KG1 (cell line): Measurements from ENCODE around the gene KIF4B.

Source experiments
- DNase-seq: peaks from one replicate; lab custom pipeline; 2025; lab: John Stamatoyannopoulos, UW

The KIF4B gene

GRCh38 chr5:155052532-155052931 is 39.0 kb downstream of the KIF4B start:
- DNase-seq: no peak

GRCh38 chr5:155053501-155053900 is 39.9 kb downstream of the KIF4B start:
- DNase-seq: no peak

- no peak for DNase-seq
Observed at GRCh38 chr5:155056644-155057269, 43.2 kb downstream of the KIF4B start.

- DNase-seq: no peak
Observed at GRCh38 chr5:155057626-155058025, 44.1 kb downstream of the KIF4B start.

GRCh38 chr5:155064580-155064979 is 51.0 kb downstream of the KIF4B start:
- no peak for DNase-seq

- DNase-seq: no peak
Observed at GRCh38 chr5:155066886-155067595, 53.5 kb downstream of the KIF4B start.
